ENCODE measurements around the gene CEP20.

Gene CEP20

GRCh38 chr16:15856901-15857698, 31.3 kb downstream of the CEP20 start, which contains the start of gene MYH11:
TSS of gene MYH11 (minus strand) at chr16:15857028. CDS start at chr16:15838252, 18,776 bp downstream.
- Histone ChIP-seq H3K27me3 (replicated peaks) (peaks cover 37% of the 10 kb centered on the region), H3K27ac (no peak within 1 kb of the TSS)

GRCh38 chr16:15856182-15856581, 32.2 kb downstream of the CEP20 start:
- TF ChIP-seq, protein P1, sequence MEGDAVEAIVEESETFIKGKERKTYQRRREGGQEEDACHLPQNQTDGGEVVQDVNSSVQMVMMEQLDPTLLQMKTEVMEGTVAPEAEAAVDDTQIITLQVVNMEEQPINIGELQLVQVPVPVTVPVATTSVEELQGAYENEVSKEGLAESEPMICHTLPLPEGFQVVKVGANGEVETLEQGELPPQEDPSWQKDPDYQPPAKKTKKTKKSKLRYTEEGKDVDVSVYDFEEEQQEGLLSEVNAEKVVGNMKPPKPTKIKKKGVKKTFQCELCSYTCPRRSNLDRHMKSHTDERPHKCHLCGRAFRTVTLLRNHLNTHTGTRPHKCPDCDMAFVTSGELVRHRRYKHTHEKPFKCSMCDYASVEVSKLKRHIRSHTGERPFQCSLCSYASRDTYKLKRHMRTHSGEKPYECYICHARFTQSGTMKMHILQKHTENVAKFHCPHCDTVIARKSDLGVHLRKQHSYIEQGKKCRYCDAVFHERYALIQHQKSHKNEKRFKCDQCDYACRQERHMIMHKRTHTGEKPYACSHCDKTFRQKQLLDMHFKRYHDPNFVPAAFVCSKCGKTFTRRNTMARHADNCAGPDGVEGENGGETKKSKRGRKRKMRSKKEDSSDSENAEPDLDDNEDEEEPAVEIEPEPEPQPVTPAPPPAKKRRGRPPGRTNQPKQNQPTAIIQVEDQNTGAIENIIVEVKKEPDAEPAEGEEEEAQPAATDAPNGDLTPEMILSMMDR (IDR thresholded peaks at IDR 0.05; ENCODE audit: low read depth, low read length, missing control alignments): no peak
- in situ Hi-C loops (cut with HindIII; ENCODE audit: low pct_ligation_motif_present, low sequenced_read_pairs): no loop called here

More at GRCh38 chr16:15856901-15857698, 31.3 kb downstream of the CEP20 start, which contains the start of gene MYH11:
- Histone ChIP-seq H3K4me3 (ENCODE audit: low read depth, low read length) (peak within 1 kb of the TSS; percentile 30), H3K36me3 (replicated peaks) (no peaks in the 10 kb centered on the region)
- TF ChIP-seq, protein P1 (IDR thresholded peaks at IDR 0.05; ENCODE audit: low read depth, low read length, missing control alignments): no peak
- in situ Hi-C loops (cut with HindIII; ENCODE audit: low pct_ligation_motif_present, low sequenced_read_pairs): no loop called here
- no peak for DNase-seq

GRCh38 chr16:15855704-15856003, 32.7 kb downstream of the CEP20 start:
- peaks cover 37% of the 10 kb centered on the region for H3K27me3 ChIP-seq (replicated peaks)
- no peak overlapping the region for H3K27ac ChIP-seq
- no peak for DNase-seq
- TF ChIP-seq, protein P1 (IDR thresholded peaks at IDR 0.05; ENCODE audit: low read depth, low read length, missing control alignments): no peak
- in situ Hi-C loops (cut with HindIII; ENCODE audit: low pct_ligation_motif_present, low sequenced_read_pairs): no loop called here
- no peak overlapping the region for H3K4me3 ChIP-seq (ENCODE audit: low read depth, low read length)
- no peaks in the 10 kb centered on the region for H3K36me3 ChIP-seq (replicated peaks)

More at GRCh38 chr16:15856182-15856581, 32.2 kb downstream of the CEP20 start:
- no peaks in the 10 kb centered on the region for H3K36me3 ChIP-seq (replicated peaks)
- no peak for DNase-seq
- no peak overlapping the region for H3K27ac ChIP-seq
- no peak overlapping the region for H3K4me3 ChIP-seq (ENCODE audit: low read depth, low read length)
- peaks cover 37% of the 10 kb centered on the region for H3K27me3 ChIP-seq (replicated peaks)

- in situ Hi-C loops (cut with HindIII; ENCODE audit: low pct_ligation_motif_present, low sequenced_read_pairs): no loop called here
- no peak for DNase-seq
- Histone ChIP-seq H3K4me3 (ENCODE audit: low read depth, low read length) (no peak overlapping the region), H3K36me3 (replicated peaks) (no peaks in the 10 kb centered on the region), H3K27ac (no peak overlapping the region), H3K27me3 (replicated peaks) (peaks cover 37% of the 10 kb centered on the region)
- TF ChIP-seq, protein P1 (IDR thresholded peaks at IDR 0.05; ENCODE audit: low read depth, low read length, missing control alignments): no peak
These were observed 33.3 kb downstream of the CEP20 start for GRCh38 chr16:15854906-15855703.

DNA sequence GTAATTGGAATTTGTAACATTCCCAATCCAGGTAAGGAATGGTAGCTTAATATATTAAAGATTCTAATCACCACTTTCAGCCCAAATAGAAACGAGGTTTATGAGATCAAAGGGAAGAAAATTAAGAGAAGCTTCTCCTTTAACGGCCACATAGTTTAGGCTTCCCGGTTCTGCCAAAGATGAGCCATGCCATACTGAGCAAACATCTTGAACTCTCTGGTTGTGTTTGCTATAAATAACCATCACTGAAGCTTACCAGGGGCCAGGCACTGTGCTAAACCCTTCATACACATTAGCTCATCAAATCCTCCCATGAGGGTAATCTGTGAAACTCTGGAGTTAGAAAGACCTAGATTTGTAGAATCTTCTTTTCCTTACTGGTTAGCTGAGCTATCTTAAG, 34.3 kb downstream of the CEP20 start:
- H3K27me3 ChIP-seq (replicated peaks): peaks cover 37% of the 10 kb centered on the region
- TF ChIP-seq, protein P1 (IDR thresholded peaks at IDR 0.05; ENCODE audit: low read depth, low read length, missing control alignments): no peak
- in situ Hi-C loops (cut with HindIII; ENCODE audit: low pct_ligation_motif_present, low sequenced_read_pairs): no loop called here

More for the DNA sequence above, 34.3 kb downstream of the CEP20 start:
- H3K36me3 ChIP-seq (replicated peaks): no peaks in the 10 kb centered on the region
- H3K27ac ChIP-seq: no peak overlapping the region
- H3K4me3 ChIP-seq (ENCODE audit: low read depth, low read length): no peak overlapping the region
- no peak for DNase-seq

Measured in brain microvascular endothelial cell (primary cell).